RWPE2 (cell line): ENCODE results near the gene SRC.

ENCODE experiments used
- ATAC-seq: fragments of 200-7000 bp; cut with Tn5 transposase; 3 replicates; pipeline ENCODE4 v1.9.1; 2021; ENCODE audit warnings: low read depth
- DNase-seq: peaks from one replicate; pipeline ENCODE4 v3.0.0-alpha.2; 2020; ENCODE audit warnings: low spot score
- H3K27ac ChIP-seq: fragments of 450-650 bp; 2 replicates; pipeline ENCODE4 v1.5.1; 2017; ENCODE audit warnings: mild to moderate bottlenecking; ENCODE audit not compliant: poor library complexity, severe bottlenecking
- H3K27me3 ChIP-seq: fragments of 250-450 bp; sonication (Bioruptor Pico); 2 replicates; pipeline ENCODE4 v1.5.1; 2021; ENCODE audit warnings: mild to moderate bottlenecking, moderate library complexity; ENCODE audit not compliant: insufficient read depth, poor library complexity, severe bottlenecking
- H3K36me3 ChIP-seq: fragments of 250-450 bp; sonication (Bioruptor Pico); 2 replicates; pipeline ENCODE4 v1.5.1; 2020; ENCODE audit warnings: low read depth, mild to moderate bottlenecking, moderate library complexity
- H3K4me1 ChIP-seq: fragments of 250-450 bp; sonication (Bioruptor Pico); 2 replicates; pipeline ENCODE4 v1.5.1; 2021; ENCODE audit warnings: mild to moderate bottlenecking, moderate library complexity; ENCODE audit not compliant: insufficient read depth, poor library complexity, severe bottlenecking
- H3K4me3 ChIP-seq: fragments of 250-450 bp; sonication (Bioruptor Pico); 2 replicates; pipeline ENCODE4 v1.5.1; 2021; ENCODE audit warnings: mild to moderate bottlenecking, moderate library complexity; ENCODE audit not compliant: severe bottlenecking
- H3K9me3 ChIP-seq: fragments of 250-450 bp; sonication (Bioruptor Pico); 2 replicates; pipeline ENCODE4 v1.5.1; 2021; ENCODE audit warnings: mild to moderate bottlenecking, moderate library complexity; ENCODE audit not compliant: severe bottlenecking
- TF ChIP-seq, protein P1 (sequence below): fragments of 450-650 bp; IDR thresholded peaks from one replicate; pipeline ENCODE4 v1.5.1; 2017; ENCODE audit warnings: mild to moderate bottlenecking, moderate library complexity; ENCODE audit not compliant: poor library complexity, severe bottlenecking

SRC gene

GRCh38 chr20:37351689-37352607 is 6.0 kb downstream of the SRC start:
- H3K27ac ChIP-seq, result peak overlapping the region; percentile 96
- H3K9me3 ChIP-seq, result no peaks in the 10 kb centered on the region
- H3K4me3 ChIP-seq, result no peak overlapping the region
- no peaks in the 10 kb centered on the region for H3K27me3 ChIP-seq
- H3K4me1 ChIP-seq, result peaks cover 29% of the 10 kb centered on the region
- TF ChIP-seq, protein P1, sequence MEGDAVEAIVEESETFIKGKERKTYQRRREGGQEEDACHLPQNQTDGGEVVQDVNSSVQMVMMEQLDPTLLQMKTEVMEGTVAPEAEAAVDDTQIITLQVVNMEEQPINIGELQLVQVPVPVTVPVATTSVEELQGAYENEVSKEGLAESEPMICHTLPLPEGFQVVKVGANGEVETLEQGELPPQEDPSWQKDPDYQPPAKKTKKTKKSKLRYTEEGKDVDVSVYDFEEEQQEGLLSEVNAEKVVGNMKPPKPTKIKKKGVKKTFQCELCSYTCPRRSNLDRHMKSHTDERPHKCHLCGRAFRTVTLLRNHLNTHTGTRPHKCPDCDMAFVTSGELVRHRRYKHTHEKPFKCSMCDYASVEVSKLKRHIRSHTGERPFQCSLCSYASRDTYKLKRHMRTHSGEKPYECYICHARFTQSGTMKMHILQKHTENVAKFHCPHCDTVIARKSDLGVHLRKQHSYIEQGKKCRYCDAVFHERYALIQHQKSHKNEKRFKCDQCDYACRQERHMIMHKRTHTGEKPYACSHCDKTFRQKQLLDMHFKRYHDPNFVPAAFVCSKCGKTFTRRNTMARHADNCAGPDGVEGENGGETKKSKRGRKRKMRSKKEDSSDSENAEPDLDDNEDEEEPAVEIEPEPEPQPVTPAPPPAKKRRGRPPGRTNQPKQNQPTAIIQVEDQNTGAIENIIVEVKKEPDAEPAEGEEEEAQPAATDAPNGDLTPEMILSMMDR, result no peak
- peaks cover 70% of the 10 kb centered on the region for H3K36me3 ChIP-seq
- ATAC-seq, result no peak
- peak; percentile 73 for DNase-seq

- Histone ChIP-seq H3K27ac (peak overlapping the region; percentile 96), H3K36me3 (peaks cover 63% of the 10 kb centered on the region), H3K4me3 (no peak overlapping the region), H3K4me1 (peaks cover 29% of the 10 kb centered on the region), H3K9me3 (no peaks in the 10 kb centered on the region), H3K27me3 (no peaks in the 10 kb centered on the region)
- TF ChIP-seq, protein P1, result no peak
- ATAC-seq (no peak), DNase-seq (peak; percentile 79)
Observed at GRCh38 chr20:37352608-37352980, 6.7 kb downstream of the SRC start.

DNA sequence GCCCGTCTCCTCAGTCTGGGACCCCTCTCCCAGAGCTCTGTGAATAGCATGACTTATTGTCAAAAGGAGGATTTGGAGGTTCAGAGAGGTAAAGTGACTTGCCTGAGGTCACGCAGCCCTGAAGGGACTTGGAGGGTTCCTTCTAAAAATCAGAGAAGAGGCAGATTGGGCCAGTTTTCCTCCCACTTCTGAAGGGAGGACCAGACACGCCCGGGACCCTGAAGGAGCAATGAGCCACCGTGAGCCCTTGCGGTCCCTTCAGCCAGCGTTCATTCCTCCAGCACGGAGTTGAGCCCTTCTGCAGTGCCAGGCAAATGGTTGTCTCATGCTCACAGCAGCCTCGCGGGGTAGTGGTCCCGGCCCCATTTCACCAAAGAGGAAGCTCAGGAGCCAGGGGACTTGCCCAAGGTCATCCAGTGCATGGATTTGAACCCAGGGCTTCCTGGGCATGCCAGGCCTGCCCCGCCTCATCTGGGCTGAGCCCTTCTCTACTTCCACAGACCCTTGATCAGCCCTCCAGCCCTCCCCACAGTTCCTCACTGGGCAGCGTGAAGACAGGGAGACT is 7.4 kb downstream of the SRC start:
- Histone ChIP-seq H3K27ac (peak overlapping the region; percentile 96), H3K9me3 (no peaks in the 10 kb centered on the region), H3K27me3 (no peaks in the 10 kb centered on the region), H3K4me3 (no peak overlapping the region), H3K4me1 (peaks cover 36% of the 10 kb centered on the region), H3K36me3 (peaks cover 55% of the 10 kb centered on the region)
- peak; percentile 80 for DNase-seq
- ATAC-seq, result no peak
- TF ChIP-seq, protein P1, result no peak

GRCh38 chr20:37354210-37355195 is 8.6 kb downstream of the SRC start:
- Histone ChIP-seq H3K36me3 (peaks cover 44% of the 10 kb centered on the region), H3K27ac (peak overlapping the region; percentile 96), H3K4me1 (peaks cover 47% of the 10 kb centered on the region), H3K27me3 (no peaks in the 10 kb centered on the region), H3K4me3 (no peak overlapping the region), H3K9me3 (no peaks in the 10 kb centered on the region)
- DNase-seq (peak; percentile 78), ATAC-seq (no peak)
- TF ChIP-seq, protein P1, result no peak
